ENCODE data around the gene RABGGTA.
A peak's percentile ranks its signal among the peaks of the same experiment; 100 is the strongest.

RABGGTA gene

GRCh38 chr14:24271134-24271833 is at the start of gene RABGGTA:
Gene RABGGTA, minus strand, starts transcription at chr14:24271597. Its CDS starts 482 bp downstream, at chr14:24271115.
- peak; percentile 91 for DNase-seq

DNA sequence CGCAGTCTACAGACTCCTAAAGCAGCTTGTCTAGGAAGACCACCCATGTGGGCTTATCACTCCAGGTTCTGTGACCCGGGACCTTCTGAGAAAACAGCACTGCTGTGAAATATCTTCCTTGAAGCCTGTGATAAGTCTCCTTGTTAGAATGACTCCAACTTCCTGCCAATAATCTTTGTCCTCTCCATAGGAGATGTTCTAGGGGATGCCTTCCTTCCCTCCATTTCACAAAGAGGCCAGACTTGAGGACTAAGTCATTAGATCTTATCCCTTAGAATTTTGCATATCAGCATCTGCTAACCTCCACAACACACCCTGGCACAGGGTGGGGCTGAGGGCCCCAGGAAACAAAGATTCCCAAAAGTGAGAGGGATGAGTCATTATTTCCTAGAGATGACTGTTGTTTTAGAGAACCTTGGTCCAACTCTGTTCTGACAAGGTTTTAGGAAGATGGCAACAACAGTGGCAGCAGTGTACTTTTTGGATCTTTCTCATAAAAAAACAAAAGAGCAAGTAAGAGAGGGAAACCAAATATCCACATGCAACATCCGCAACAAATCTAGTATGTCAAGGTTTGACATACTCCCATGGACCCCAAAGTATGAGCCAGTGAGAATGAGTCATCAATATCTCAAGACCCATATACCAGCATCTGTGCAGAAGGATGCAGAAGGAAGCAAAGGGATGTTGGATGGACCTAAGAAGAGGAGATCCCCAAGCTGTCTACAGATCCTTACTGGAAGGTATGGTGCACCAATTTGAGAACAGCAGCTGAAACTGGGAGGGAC is 45.9 kb upstream of the RABGGTA start:
- no peak for DNase-seq

DNA sequence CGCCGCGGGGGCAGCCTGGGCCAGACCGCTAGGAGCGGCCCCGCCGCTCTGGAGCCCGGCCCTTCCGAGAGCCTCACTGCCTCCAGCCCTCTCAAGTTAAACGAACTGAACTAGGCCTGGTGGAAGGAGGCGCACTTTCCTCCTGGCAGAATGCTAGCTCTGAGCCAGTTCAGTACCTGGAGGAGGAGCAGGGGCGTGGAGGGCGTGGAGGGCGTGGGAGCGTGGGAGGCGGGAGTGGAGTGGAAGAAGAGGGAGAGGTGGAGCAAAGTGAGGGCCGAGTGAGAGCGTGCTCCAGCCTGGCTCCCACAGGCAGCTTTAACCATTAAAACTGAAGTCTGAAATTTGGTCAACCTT is 45.2 kb upstream of the RABGGTA start:
- no peak for DNase-seq

DNA sequence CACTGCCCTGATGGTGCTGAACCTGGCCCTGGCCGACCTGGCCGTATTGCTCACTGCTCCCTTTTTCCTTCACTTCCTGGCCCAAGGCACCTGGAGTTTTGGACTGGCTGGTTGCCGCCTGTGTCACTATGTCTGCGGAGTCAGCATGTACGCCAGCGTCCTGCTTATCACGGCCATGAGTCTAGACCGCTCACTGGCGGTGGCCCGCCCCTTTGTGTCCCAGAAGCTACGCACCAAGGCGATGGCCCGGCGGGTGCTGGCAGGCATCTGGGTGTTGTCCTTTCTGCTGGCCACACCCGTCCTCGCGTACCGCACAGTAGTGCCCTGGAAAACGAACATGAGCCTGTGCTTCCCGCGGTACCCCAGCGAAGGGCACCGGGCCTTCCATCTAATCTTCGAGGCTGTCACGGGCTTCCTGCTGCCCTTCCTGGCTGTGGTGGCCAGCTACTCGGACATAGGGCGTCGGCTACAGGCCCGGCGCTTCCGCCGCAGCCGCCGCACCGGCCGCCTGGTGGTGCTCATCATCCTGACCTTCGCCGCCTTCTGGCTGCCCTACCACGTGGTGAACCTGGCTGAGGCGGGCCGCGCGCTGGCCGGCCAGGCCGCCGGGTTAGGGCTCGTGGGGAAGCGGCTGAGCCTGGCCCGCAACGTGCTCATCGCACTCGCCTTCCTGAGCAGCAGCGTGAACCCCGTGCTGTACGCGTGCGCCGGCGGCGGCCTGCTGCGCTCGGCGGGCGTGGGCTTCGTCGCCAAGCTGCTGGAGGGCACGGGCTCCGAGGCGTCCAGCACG is 44.6 kb upstream of the RABGGTA start:
- DNase-seq: no peak

- DNase-seq: no peak
Observed at GRCh38 chr14:24315243-24315806, 43.9 kb upstream of the RABGGTA start.

DNA sequence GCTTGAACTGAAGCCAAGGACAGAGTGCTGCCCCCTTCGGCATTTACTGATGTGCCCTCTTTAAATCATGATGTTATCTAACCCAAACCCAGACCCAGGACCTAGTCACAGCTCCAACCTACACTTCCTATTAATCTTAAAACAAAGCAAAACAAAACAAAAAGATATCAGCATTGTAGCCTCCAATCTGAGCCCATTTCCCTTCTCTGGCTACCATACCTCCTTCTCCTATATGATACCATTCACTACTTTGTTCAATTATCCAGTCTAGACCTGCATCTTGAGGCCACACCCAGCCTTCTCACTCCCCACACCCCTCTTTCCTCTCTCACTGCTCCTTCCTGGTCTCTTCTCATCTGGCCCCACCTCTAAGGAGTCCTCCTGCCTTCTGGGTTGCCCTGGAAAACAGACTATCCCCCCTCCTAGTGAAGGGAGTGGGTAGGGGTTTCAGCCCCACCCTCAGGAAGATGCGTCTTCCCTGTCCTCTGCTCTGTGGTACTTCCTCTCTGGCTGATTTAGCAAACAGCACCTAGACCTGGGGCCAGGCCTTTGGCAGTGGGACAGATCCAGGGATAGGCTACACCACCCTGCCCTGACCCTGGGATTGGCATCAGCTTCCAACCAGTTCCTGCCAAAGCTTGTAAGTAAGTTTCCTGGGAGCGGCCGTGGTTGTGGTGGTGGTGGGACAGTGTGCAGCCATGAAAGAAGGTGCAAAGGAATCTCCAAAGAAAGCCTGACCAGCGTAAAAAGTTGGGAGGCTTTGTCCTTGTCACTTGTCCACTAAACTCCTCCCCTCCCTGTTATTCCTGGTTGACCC is 43.2 kb upstream of the RABGGTA start:
- no peak for DNase-seq

DNA sequence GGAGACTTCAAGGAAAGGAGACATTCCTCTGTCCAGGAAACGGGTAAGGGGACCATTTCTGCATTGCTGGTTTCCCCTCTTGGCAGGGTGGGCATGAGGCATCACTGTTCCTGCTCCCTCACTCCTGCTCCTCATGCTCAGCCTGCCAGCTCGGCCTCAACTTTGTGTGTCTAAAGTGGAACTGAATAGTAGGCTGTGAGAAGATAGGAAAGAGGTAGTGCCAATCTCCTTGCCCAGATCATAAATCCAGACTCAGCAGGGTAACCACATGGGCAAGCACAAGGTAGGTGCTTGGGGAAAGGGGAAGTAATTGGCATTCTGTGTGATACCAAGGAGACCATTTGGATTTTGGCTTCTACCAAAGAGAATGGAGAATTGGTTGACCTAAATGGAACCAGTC is 42.5 kb upstream of the RABGGTA start:
- DNase-seq: no peak

DNA sequence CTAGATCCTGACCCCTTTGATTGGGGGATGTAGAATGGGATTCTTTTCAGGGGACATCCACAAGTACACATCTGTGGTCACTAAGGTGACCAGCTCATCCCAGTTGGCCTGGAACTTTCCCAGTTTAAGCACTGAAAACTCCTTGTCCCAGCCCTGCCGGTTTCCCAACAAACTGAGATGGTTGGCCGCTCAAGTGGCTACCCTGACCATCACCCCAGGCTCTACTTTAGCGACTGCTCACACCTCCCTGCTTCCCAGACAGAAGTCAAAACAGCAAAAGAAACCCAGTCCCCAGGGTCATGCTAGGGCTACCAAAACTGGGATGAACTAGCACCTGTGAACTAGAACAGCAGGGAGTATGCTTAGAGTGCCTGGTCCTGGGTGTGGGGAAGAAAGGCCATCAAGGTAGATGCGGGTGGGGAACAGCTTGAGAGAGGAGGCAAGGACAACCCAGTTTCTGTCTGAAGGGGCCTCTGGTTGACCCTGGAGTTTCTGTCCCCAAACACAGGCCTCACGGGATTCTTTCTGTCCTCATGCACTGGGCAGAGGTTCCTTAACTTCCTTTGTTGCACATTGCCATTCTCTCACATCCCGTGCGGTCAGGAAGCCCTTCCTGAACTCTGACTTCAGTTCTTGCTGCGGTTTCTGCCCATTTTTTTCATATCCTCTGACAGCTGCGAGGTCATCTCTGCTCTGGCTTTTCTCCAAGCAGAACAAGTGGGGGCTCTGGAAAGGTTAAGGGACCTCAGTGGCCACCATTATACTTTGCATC is 41.5 kb upstream of the RABGGTA start:
- DNase-seq: peak; percentile 23

- no peak for DNase-seq
Observed at GRCh38 chr14:24311837-24312615, 40.6 kb upstream of the RABGGTA start.

- DNase-seq: peak; percentile 73
Observed at GRCh38 chr14:24310646-24311604, 39.5 kb upstream of the RABGGTA start, which contains the start of gene LTB4R. Gene LTB4R, plus strand, starts transcription at chr14:24311502. Its CDS starts 4,150 bp downstream, at chr14:24315652.

- DNase-seq: no peak
Observed at GRCh38 chr14:24310265-24310645, 38.9 kb upstream of the RABGGTA start.

GRCh38 chr14:24309538-24310264 is 38.3 kb upstream of the RABGGTA start, which contains the start of gene LTB4R2:
Gene LTB4R2, plus strand, starts transcription at chr14:24310140. Its CDS starts 525 bp downstream, at chr14:24310665.
- DNase-seq: no peak

- DNase-seq: no peak
Observed at GRCh38 chr14:24308342-24309124, 37.1 kb upstream of the RABGGTA start.

- peak; percentile 73 for DNase-seq
Observed at GRCh38 chr14:24307575-24308341, 36.4 kb upstream of the RABGGTA start, which contains the start of gene CIDEB. Gene CIDEB, minus strand, starts transcription at chr14:24307977. Its CDS starts 119 bp downstream, at chr14:24307858.

DNA sequence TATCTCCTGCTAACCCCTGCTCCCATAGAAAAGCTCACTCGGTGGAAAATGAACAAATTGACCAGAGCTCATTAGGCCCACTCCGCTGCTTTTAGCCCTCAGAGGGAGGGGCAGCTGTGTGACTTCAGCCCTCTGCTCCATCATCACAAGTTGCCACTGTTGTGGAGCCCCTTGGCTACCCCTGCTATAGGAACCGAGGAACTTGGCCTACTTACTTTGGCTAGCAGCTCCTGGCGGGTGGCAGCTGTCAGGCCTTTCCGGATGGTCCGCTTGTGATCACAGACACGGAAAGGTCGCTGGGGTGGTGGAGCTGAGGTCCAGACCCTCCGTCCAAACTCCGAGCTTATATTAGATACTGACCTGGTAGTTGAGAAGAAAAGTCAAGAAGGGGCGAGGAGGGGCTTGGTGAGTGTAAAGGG is 35.8 kb upstream of the RABGGTA start:
- DNase-seq: no peak

DNA sequence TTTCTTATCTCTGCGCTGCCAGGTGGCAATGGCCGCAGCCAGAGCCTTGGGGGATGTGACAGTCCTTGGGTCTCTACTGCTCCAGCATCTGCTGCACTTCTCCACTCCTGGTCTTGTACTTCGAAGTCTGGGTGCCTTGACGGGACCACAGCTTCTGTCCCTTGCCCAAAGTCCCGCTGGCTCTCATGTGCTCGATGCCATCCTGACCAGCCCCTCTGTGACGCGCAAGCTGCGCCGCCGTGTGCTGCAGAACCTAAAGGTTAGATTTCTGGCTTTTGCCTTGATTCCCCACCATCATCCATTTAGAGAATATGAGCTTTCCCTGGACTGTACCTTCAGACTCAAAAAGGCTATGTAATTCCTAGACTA is 32.6 kb upstream of the RABGGTA start:
- DNase-seq: no peak
